Osteoblast (primary cell): ENCODE data around the gene OR5AR1. TPM values are rescaled to one million over a fixed set of nuclear protein-coding genes. Genes with fewer than 3 reads are reported as not detected.

Experiments used
- DNase-seq: peaks from one replicate; pipeline ENCODE4 v3.0.0; 2011; ENCODE audit warnings: low spot score, mixed read lengths; ENCODE audit not compliant: insufficient read length; ENCODE audit errors: missing footprints
- H2AFZ ChIP-seq: 2 replicates; pipeline ENCODE4 v1.6.0; 2011; ENCODE audit warnings: mild to moderate bottlenecking, low read length
- H3K27ac ChIP-seq: 2 replicates; pipeline ENCODE4 v1.5.1; 2011; ENCODE audit warnings: mild to moderate bottlenecking, low read depth, low read length, moderate library complexity
- H3K27me3 ChIP-seq: 2 replicates; pipeline ENCODE4 v1.6.0; 2012; ENCODE audit warnings: mild to moderate bottlenecking, control low read depth, inconsistent platforms, low read length, moderate library complexity; ENCODE audit not compliant: insufficient read depth
- H3K36me3 ChIP-seq: 2 replicates; pipeline ENCODE4 v1.5.1; 2011; ENCODE audit warnings: mild to moderate bottlenecking, low read length, control low read depth, moderate library complexity; ENCODE audit not compliant: insufficient read depth
- H3K4me1 ChIP-seq: 2 replicates; pipeline ENCODE4 v1.5.1; 2011; ENCODE audit warnings: mild to moderate bottlenecking, low read length, control low read depth, moderate library complexity; ENCODE audit not compliant: insufficient read depth
- H3K4me2 ChIP-seq: 2 replicates; pipeline ENCODE4 v1.6.0; 2011; ENCODE audit warnings: mild to moderate bottlenecking, low read length; ENCODE audit not compliant: insufficient read depth
- H3K4me3 ChIP-seq: fragments of 200-600 bp; sonication (generic); 3 replicates; pipeline ENCODE4 v1.5.1; 2012; ENCODE audit warnings: mild to moderate bottlenecking, low read length, inconsistent platforms; ENCODE audit not compliant: insufficient read depth
- H3K79me2 ChIP-seq: 2 replicates; pipeline ENCODE4 v1.6.0; 2012; ENCODE audit warnings: mild to moderate bottlenecking, low read length, control low read depth, inconsistent platforms; ENCODE audit not compliant: insufficient read depth
- H3K9me3 ChIP-seq: 2 replicates; pipeline ENCODE4 v1.5.1; 2011; ENCODE audit warnings: low read depth, low read length, control low read depth
- H4K20me1 ChIP-seq: 2 replicates; pipeline ENCODE4 v1.6.0; 2012; ENCODE audit warnings: mild to moderate bottlenecking, low read length, control low read depth; ENCODE audit not compliant: insufficient read depth
- total RNA-seq: library from RNA; depleted of rRNA; stranded (reverse); fragments of >200 nt; gene quantifications from 2 replicates; pipeline ENCODE4 v1.2.3, GENCODE V29; 2012
- TF ChIP-seq, protein P1 (sequence below): IDR thresholded peaks from 2 replicates; pipeline ENCODE4 v1.5.1; 2011; ENCODE audit warnings: mild to moderate bottlenecking, low read depth, low read length, moderate library complexity; ENCODE audit errors: extremely low read depth

Gene OR5AR1
- not detected in 2 replicates for total RNA-seq

GRCh38 chr11:56663386-56663785 lies at the start of gene OR5AR1:
TSS of gene OR5AR1 (plus strand) at chr11:56663686. CDS start at chr11:56663686, 0 bp downstream.
- Histone ChIP-seq H3K9me3 (peaks cover 5% of the 10 kb centered on the region), H3K27ac (no peak within 1 kb of the TSS), H3K4me1 (no peaks in the 10 kb centered on the region), H2AFZ (no peak within 1 kb of the TSS), H3K36me3 (no peaks in the 10 kb centered on the region), H3K4me3 (no peak within 1 kb of the TSS), H3K4me2 (no peak within 1 kb of the TSS), H4K20me1 (no peaks in the 10 kb centered on the region), H3K79me2 (no peaks in the 10 kb centered on the region), H3K27me3 (no peaks in the 10 kb centered on the region)
- TF ChIP-seq, protein P1, sequence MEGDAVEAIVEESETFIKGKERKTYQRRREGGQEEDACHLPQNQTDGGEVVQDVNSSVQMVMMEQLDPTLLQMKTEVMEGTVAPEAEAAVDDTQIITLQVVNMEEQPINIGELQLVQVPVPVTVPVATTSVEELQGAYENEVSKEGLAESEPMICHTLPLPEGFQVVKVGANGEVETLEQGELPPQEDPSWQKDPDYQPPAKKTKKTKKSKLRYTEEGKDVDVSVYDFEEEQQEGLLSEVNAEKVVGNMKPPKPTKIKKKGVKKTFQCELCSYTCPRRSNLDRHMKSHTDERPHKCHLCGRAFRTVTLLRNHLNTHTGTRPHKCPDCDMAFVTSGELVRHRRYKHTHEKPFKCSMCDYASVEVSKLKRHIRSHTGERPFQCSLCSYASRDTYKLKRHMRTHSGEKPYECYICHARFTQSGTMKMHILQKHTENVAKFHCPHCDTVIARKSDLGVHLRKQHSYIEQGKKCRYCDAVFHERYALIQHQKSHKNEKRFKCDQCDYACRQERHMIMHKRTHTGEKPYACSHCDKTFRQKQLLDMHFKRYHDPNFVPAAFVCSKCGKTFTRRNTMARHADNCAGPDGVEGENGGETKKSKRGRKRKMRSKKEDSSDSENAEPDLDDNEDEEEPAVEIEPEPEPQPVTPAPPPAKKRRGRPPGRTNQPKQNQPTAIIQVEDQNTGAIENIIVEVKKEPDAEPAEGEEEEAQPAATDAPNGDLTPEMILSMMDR = no peak
- no peak for DNase-seq

DNA sequence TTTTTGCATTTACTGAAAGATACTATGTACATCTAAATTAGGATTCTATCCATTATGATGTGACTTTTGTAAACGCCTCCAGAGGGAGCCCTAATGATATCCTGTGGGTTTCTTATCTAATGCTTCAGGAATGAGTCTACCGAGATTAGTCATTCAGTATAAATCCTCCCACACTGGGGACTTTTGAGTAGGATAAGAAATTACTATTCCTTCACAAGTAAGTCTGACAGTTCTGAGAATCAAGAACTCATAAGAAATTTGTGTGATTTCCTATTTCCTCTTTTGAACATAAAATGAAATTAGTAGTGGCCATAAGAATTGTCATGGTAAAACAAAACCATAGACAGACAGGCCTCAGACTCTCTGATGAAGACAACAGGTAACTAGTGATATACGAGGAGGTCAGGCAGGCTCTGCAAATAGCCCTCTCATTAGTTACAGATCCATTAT lies 38.8 kb upstream of the OR5AR1 start:
- Histone ChIP-seq H3K4me2 (no peak overlapping the region), H3K4me3 (no peak overlapping the region), H3K79me2 (no peaks in the 10 kb centered on the region), H3K4me1 (no peaks in the 10 kb centered on the region), H3K36me3 (no peaks in the 10 kb centered on the region), H3K27ac (no peak overlapping the region), H4K20me1 (no peaks in the 10 kb centered on the region), H3K9me3 (no peaks in the 10 kb centered on the region), H3K27me3 (no peaks in the 10 kb centered on the region), H2AFZ (no peak overlapping the region)
- DNase-seq = peak; percentile 6
- TF ChIP-seq, protein P1 = peak; percentile 30

DNA sequence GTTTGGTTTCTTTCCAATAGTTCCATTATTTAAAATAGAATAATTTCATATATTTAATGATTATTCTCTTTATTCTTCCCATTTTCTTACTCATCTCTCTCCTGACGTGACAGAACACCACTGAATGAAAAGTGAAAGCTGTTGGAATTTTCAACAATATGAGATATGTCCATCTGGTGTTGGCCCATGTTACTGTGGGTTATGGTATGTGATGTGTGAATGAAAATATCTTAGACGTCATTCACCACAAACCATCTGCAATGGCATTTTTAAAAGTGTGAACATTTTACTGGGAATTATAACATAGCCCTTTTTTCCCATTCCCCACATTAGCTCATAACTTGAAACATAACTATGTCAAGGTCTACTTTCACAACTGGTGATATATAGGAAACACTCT lies 37.5 kb upstream of the OR5AR1 start:
- Histone ChIP-seq H3K9me3 (no peaks in the 10 kb centered on the region), H3K79me2 (no peaks in the 10 kb centered on the region), H2AFZ (no peak overlapping the region), H3K36me3 (no peaks in the 10 kb centered on the region), H3K4me2 (no peak overlapping the region), H4K20me1 (no peaks in the 10 kb centered on the region), H3K4me1 (no peaks in the 10 kb centered on the region), H3K27ac (no peak overlapping the region), H3K27me3 (no peaks in the 10 kb centered on the region), H3K4me3 (no peak overlapping the region)
- DNase-seq = no peak
- TF ChIP-seq, protein P1 = no peak

DNA sequence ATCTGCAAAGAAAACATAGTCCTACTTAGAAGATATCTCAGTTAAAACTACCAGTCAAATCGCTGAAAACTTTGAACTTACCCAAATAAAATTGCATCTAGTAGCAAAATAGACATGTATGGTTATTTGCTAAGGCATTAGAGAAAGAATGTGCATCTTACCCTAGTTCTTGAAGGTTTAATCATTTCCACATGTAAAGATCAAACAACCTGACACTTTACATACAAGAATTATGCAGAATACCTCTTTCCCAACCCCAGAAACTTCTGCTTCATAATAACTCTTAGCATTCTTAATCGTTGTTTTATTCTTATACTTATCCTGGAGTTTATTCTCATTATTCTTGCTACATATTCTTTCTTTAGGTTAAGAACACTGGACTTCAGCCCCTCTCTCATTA lies 31.2 kb upstream of the OR5AR1 start:
- no peaks in the 10 kb centered on the region for H3K36me3 ChIP-seq
- no peaks in the 10 kb centered on the region for H3K27me3 ChIP-seq
- H3K9me3 ChIP-seq = no peaks in the 10 kb centered on the region
- H3K4me1 ChIP-seq = no peaks in the 10 kb centered on the region
- DNase-seq = no peak
- no peaks in the 10 kb centered on the region for H3K79me2 ChIP-seq
- TF ChIP-seq, protein P1 = no peak
- H3K27ac ChIP-seq = no peak overlapping the region
- no peak overlapping the region for H3K4me2 ChIP-seq
- no peaks in the 10 kb centered on the region for H4K20me1 ChIP-seq
- H3K4me3 ChIP-seq = no peak overlapping the region
- H2AFZ ChIP-seq = no peak overlapping the region
